WTC11 (cell line): Measurements from ENCODE around the gene NFS1. TPM values are rescaled to one million over a fixed set of nuclear protein-coding genes. Genes with fewer than 3 reads are reported as not detected.

Experiments used
- ATAC-seq: fragments of 200-7000 bp; cut with Tn5 transposase; 2 replicates; pipeline ENCODE4 v1.10.0; 2021; ENCODE audit warnings: mild to moderate bottlenecking, moderate library complexity
- CTCF ChIA-PET: fragments of 300-600 bp; sonication (Branson Sonifier 250); formaldehyde crosslinking; loops from one replicate; lab custom pipeline; 2021; ENCODE audit warnings: antibody characterized with exemption; lab: Charles Lee
- POLR2A ChIA-PET: fragments of 350-600 bp; sonication (Branson Sonifier 250); formaldehyde crosslinking; loops from one replicate; lab custom pipeline; 2021; ENCODE audit warnings: antibody characterized with exemption; lab: Charles Lee
- DNase-seq: peaks from one replicate; pipeline ENCODE4 v3.0.0; 2021; ENCODE audit warnings: low spot score
- H3K27ac Mint-ChIP-seq: 2 replicates; pipeline ENCODE4 v1.8.0; 2021; ENCODE audit warnings: mixed read lengths
- H3K27me3 Mint-ChIP-seq: 2 replicates; pipeline ENCODE4 v1.8.0; 2021; ENCODE audit warnings: low read depth, mild to moderate bottlenecking, moderate library complexity, mixed read lengths
- H3K36me3 Mint-ChIP-seq: 2 replicates; pipeline ENCODE4 v1.8.0; 2021; ENCODE audit warnings: mixed read lengths
- H3K4me1 Mint-ChIP-seq: 2 replicates; pipeline ENCODE4 v1.8.0; 2022; ENCODE audit warnings: mixed read lengths
- H3K4me3 Mint-ChIP-seq: 2 replicates; pipeline ENCODE4 v1.8.0; 2021; ENCODE audit warnings: mild to moderate bottlenecking, moderate library complexity, mixed read lengths
- H3K9me3 Mint-ChIP-seq: 2 replicates; pipeline ENCODE4 v1.8.0; 2021; ENCODE audit warnings: mixed read lengths
- CBFB ChIP-seq: sonication (generic); formaldehyde crosslinking; IDR thresholded peaks from 2 replicates; pipeline ENCODE4 v1.8.1; 2022; ENCODE audit warnings: mild to moderate bottlenecking, low read depth, missing genetic modification reagents
- CDX4 ChIP-seq: fragments of 250-450 bp; sonication (Bioruptor Pico); IDR thresholded peaks from 2 replicates; pipeline ENCODE4 v1.9.0; 2021; ENCODE audit warnings: moderate library complexity, mild to moderate bottlenecking, inconsistent platforms, borderline replicate concordance
- CREB1 ChIP-seq: sonication (generic); formaldehyde crosslinking; IDR thresholded peaks from 2 replicates; pipeline ENCODE4 v1.8.0; 2023; ENCODE audit warnings: mild to moderate bottlenecking, missing genetic modification reagents
- CREM ChIP-seq: sonication (generic); formaldehyde crosslinking; IDR thresholded peaks from 2 replicates; pipeline ENCODE4 v1.8.1; 2022; ENCODE audit warnings: mild to moderate bottlenecking, missing genetic modification reagents, moderate library complexity
- EMX1 ChIP-seq: fragments of 250-450 bp; sonication (Bioruptor Pico); IDR thresholded peaks from 2 replicates; pipeline ENCODE4 v1.8.0; 2021; ENCODE audit warnings: mild to moderate bottlenecking
- FOXK1 ChIP-seq: sonication (generic); formaldehyde crosslinking; IDR thresholded peaks from 2 replicates; pipeline ENCODE4 v1.8.0; 2022; ENCODE audit warnings: mild to moderate bottlenecking, moderate library complexity, missing genetic modification reagents
- GTF2I ChIP-seq: fragments of 250-450 bp; sonication (Bioruptor Pico); conservative IDR thresholded peaks from 2 replicates; pipeline ENCODE4 v1.4.0; 2021; ENCODE audit warnings: mild to moderate bottlenecking
- IRF2 ChIP-seq: sonication (generic); formaldehyde crosslinking; IDR thresholded peaks from 2 replicates; pipeline ENCODE4 v1.8.0; 2022; ENCODE audit warnings: low read depth, missing genetic modification reagents, borderline replicate concordance
- JAZF1 ChIP-seq: fragments of 250-450 bp; sonication (Bioruptor Pico); IDR thresholded peaks from 2 replicates; pipeline ENCODE4 v1.9.0; 2021; ENCODE audit warnings: moderate library complexity, mild to moderate bottlenecking, inconsistent platforms
- MXD4 ChIP-seq: fragments of 250-450 bp; sonication (Bioruptor Pico); IDR thresholded peaks from 2 replicates; pipeline ENCODE4 v1.8.0; 2021; ENCODE audit warnings: mild to moderate bottlenecking, moderate library complexity, borderline replicate concordance
- NR3C1 ChIP-seq: sonication (generic); formaldehyde crosslinking; conservative IDR thresholded peaks from 2 replicates; pipeline ENCODE4 v1.8.1; 2023; ENCODE audit warnings: low read depth, mild to moderate bottlenecking, missing genetic modification reagents
- PREB ChIP-seq: sonication (generic); formaldehyde crosslinking; IDR thresholded peaks from 2 replicates; pipeline ENCODE4 v1.8.1; 2022; ENCODE audit warnings: mild to moderate bottlenecking, missing genetic modification reagents, moderate library complexity, borderline replicate concordance
- RELA ChIP-seq: sonication (generic); formaldehyde crosslinking; IDR thresholded peaks from 2 replicates; pipeline ENCODE4 v1.8.1; 2022; ENCODE audit warnings: missing genetic modification reagents, mild to moderate bottlenecking, borderline replicate concordance
- SMAD3 ChIP-seq: sonication (generic); formaldehyde crosslinking; IDR thresholded peaks from 2 replicates; pipeline ENCODE4 v1.8.0; 2022; ENCODE audit warnings: missing genetic modification reagents, mild to moderate bottlenecking, borderline replicate concordance
- SMAD4 ChIP-seq: sonication (generic); formaldehyde crosslinking; IDR thresholded peaks from 2 replicates; pipeline ENCODE4 v1.8.0; 2022; ENCODE audit warnings: mild to moderate bottlenecking, missing genetic modification reagents
- SOX15 ChIP-seq: fragments of 250-450 bp; sonication (Bioruptor Pico); IDR thresholded peaks from 2 replicates; pipeline ENCODE4 v1.9.0; 2021; ENCODE audit warnings: mild to moderate bottlenecking
- TP53 ChIP-seq: sonication (generic); formaldehyde crosslinking; IDR thresholded peaks from 2 replicates; pipeline ENCODE4 v1.8.1; 2023; ENCODE audit warnings: mild to moderate bottlenecking, missing genetic modification reagents
- ZMAT4 ChIP-seq: fragments of 250-450 bp; sonication (Bioruptor Pico); IDR thresholded peaks from 2 replicates; pipeline ENCODE4 v1.9.0; 2021; ENCODE audit warnings: mild to moderate bottlenecking
- ZNF121 ChIP-seq: sonication (generic); formaldehyde crosslinking; IDR thresholded peaks from 2 replicates; pipeline ENCODE4 v1.8.0; 2023; ENCODE audit warnings: missing genetic modification reagents
- ZNF232 ChIP-seq: sonication (generic); formaldehyde crosslinking; IDR thresholded peaks from 2 replicates; pipeline ENCODE4 v1.8.0; 2022; ENCODE audit warnings: mild to moderate bottlenecking, missing genetic modification reagents
- ZNF396 ChIP-seq: fragments of 250-450 bp; sonication (Bioruptor Pico); IDR thresholded peaks from 2 replicates; pipeline ENCODE4 v1.8.0; 2021; ENCODE audit warnings: mild to moderate bottlenecking, moderate library complexity, borderline replicate concordance
- ZNF671 ChIP-seq: fragments of 250-450 bp; sonication (Bioruptor Pico); IDR thresholded peaks from 2 replicates; pipeline ENCODE4 v1.8.0; 2021; ENCODE audit warnings: mild to moderate bottlenecking
- total RNA-seq: library from RNA; stranded (reverse); gene quantifications from 3 replicates; pipeline ENCODE4 v1.2.3, GENCODE V29; 2021
- TF ChIP-seq, protein P1 (sequence below): sonication (generic); formaldehyde crosslinking; IDR thresholded peaks from 2 replicates; pipeline ENCODE4 v1.8.0; 2023; ENCODE audit warnings: missing genetic modification reagents
- TF ChIP-seq, protein P2 (sequence below): fragments of 200-600 bp; IDR thresholded peaks from 2 replicates; pipeline ENCODE4 v1.8.0; 2022; ENCODE audit warnings: antibody characterized with exemption
- TF ChIP-seq, protein P3 (sequence below): sonication (generic); formaldehyde crosslinking; IDR thresholded peaks from 2 replicates; pipeline ENCODE4 v1.8.0; 2023; ENCODE audit warnings: missing genetic modification reagents, mild to moderate bottlenecking, borderline replicate concordance

NFS1 gene
- total RNA-seq, 1 experiment from 2014 or later = 36.1 TPM

GRCh38 chr20:35621560-35621946 is 77.6 kb downstream of the NFS1 start:
- Mint-ChIP-seq H3K36me3 (peaks cover 18% of the 10 kb centered on the region), H3K9me3 (peaks cover 4% of the 10 kb centered on the region; the same call in 1 of the 2 replicates), H3K27me3 (peaks cover 11% of the 10 kb centered on the region), H3K4me3 (no peak overlapping the region), H3K27ac (peak overlapping the region; percentile 36; the same call in 1 of the 2 replicates), H3K4me1 (peaks cover 15% of the 10 kb centered on the region)
- POLR2A ChIA-PET = interaction anchor here (1.0 to 1.5 kb wide), 2 partner anchors 17 to 121 kb away, joined by 3 to 6 read pairs; partner anchors contain the start of gene RBM39
- CTCF ChIA-PET = interaction anchor here (0.7 to 6.7 kb wide), 6 partner anchors 14 to 53 kb away, joined by 3 to 62 read pairs (median 3); no protein-coding TSS in a partner anchor
- DNase-seq = no peak
- TF ChIP-seq CBFB (CRISPR knock-in tag) (no peak), RELA (CRISPR knock-in tag) (no peak), SOX15 (CRISPR knock-in tag) (no peak), SMAD3 (CRISPR knock-in tag) (no peak), SMAD4 (no peak), JAZF1 (CRISPR knock-in tag) (no peak)
- TF ChIP-seq, protein P1, sequence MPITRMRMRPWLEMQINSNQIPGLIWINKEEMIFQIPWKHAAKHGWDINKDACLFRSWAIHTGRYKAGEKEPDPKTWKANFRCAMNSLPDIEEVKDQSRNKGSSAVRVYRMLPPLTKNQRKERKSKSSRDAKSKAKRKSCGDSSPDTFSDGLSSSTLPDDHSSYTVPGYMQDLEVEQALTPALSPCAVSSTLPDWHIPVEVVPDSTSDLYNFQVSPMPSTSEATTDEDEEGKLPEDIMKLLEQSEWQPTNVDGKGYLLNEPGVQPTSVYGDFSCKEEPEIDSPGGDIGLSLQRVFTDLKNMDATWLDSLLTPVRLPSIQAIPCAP = no peak
- ATAC-seq = no peak

DNA sequence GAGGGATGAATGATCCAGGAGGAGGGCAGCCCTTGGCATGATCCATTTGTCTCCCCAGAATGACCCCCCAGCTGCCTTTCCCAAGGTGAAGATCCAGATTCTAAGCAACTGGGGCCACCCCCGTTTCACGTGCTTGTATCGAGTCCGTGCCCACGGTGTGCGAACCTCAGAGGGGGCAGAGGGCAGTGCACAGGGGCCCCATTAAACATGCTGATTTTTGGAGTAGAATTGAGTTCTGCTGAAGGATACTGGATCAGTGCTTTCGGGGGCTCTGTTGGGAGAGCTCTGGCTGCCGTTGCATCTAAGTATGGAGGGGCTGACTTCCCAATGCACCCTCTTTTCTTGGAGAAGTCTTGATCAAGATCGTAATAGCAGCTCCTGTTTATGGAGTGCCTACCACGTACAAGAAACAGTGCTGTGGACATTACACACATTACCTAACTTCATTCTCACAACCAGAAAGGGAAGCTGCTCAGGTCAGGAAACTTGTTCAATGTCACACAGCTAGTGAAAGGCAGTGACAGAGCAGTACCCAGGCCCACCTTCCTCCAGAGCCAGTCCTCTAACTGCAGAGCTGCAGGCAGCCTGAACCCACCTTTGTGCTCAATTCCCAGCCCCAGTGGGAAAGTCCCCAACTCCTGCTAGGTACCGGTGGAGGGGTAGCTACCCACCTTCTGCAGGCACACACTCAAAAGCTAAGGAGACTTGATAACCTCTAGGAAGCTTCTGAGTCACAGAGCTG is 78.2 kb downstream of the NFS1 start:
- TF ChIP-seq ZNF232 (CRISPR knock-in tag) = no peak
- no peak for TF ChIP-seq EMX1 (CRISPR knock-in tag)
- TF ChIP-seq, protein P2, sequence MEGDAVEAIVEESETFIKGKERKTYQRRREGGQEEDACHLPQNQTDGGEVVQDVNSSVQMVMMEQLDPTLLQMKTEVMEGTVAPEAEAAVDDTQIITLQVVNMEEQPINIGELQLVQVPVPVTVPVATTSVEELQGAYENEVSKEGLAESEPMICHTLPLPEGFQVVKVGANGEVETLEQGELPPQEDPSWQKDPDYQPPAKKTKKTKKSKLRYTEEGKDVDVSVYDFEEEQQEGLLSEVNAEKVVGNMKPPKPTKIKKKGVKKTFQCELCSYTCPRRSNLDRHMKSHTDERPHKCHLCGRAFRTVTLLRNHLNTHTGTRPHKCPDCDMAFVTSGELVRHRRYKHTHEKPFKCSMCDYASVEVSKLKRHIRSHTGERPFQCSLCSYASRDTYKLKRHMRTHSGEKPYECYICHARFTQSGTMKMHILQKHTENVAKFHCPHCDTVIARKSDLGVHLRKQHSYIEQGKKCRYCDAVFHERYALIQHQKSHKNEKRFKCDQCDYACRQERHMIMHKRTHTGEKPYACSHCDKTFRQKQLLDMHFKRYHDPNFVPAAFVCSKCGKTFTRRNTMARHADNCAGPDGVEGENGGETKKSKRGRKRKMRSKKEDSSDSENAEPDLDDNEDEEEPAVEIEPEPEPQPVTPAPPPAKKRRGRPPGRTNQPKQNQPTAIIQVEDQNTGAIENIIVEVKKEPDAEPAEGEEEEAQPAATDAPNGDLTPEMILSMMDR = no peak
- TF ChIP-seq NR3C1 (CRISPR knock-in tag) = no peak
- no peak for TF ChIP-seq TP53 (CRISPR knock-in tag)
- no peak for TF ChIP-seq IRF2 (CRISPR knock-in tag)
- TF ChIP-seq MXD4 = no peak
- no peak for TF ChIP-seq ZMAT4 (CRISPR knock-in tag)
- no peak for TF ChIP-seq PREB (CRISPR knock-in tag)
- TF ChIP-seq ZNF121 (CRISPR knock-in tag) = no peak
- TF ChIP-seq, protein P3, sequence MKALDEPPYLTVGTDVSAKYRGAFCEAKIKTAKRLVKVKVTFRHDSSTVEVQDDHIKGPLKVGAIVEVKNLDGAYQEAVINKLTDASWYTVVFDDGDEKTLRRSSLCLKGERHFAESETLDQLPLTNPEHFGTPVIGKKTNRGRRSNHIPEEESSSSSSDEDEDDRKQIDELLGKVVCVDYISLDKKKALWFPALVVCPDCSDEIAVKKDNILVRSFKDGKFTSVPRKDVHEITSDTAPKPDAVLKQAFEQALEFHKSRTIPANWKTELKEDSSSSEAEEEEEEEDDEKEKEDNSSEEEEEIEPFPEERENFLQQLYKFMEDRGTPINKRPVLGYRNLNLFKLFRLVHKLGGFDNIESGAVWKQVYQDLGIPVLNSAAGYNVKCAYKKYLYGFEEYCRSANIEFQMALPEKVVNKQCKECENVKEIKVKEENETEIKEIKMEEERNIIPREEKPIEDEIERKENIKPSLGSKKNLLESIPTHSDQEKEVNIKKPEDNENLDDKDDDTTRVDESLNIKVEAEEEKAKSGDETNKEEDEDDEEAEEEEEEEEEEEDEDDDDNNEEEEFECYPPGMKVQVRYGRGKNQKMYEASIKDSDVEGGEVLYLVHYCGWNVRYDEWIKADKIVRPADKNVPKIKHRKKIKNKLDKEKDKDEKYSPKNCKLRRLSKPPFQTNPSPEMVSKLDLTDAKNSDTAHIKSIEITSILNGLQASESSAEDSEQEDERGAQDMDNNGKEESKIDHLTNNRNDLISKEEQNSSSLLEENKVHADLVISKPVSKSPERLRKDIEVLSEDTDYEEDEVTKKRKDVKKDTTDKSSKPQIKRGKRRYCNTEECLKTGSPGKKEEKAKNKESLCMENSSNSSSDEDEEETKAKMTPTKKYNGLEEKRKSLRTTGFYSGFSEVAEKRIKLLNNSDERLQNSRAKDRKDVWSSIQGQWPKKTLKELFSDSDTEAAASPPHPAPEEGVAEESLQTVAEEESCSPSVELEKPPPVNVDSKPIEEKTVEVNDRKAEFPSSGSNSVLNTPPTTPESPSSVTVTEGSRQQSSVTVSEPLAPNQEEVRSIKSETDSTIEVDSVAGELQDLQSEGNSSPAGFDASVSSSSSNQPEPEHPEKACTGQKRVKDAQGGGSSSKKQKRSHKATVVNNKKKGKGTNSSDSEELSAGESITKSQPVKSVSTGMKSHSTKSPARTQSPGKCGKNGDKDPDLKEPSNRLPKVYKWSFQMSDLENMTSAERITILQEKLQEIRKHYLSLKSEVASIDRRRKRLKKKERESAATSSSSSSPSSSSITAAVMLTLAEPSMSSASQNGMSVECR (CRISPR knock-in tag) = no peak
- TF ChIP-seq CDX4 (CRISPR knock-in tag) = no peak
- TF ChIP-seq ZNF396 (CRISPR knock-in tag) = no peak
- no peak for TF ChIP-seq JAZF1 (CRISPR knock-in tag)
- no peak for TF ChIP-seq FOXK1 (CRISPR knock-in tag)
- TF ChIP-seq CREB1 (CRISPR knock-in tag) = no peak
- no peak for TF ChIP-seq ZNF671 (CRISPR knock-in tag)
- TF ChIP-seq CREM (CRISPR knock-in tag) = no peak
- no peak for TF ChIP-seq GTF2I (CRISPR knock-in tag)
- TF ChIP-seq, all 79 proteins: peak for 0
- H3K4me1 Mint-ChIP-seq = peaks cover 15% of the 10 kb centered on the region
- no peak for DNase-seq
- peaks cover 4% of the 10 kb centered on the region; the same call in 1 of the 2 replicates for H3K9me3 Mint-ChIP-seq
- POLR2A ChIA-PET = interaction anchor here (0.5 to 1.5 kb wide), 3 partner anchors 17 to 121 kb away, joined by 3 to 6 read pairs (median 3); partner anchors contain the start of gene RBM39
- H3K36me3 Mint-ChIP-seq = peaks cover 13% of the 10 kb centered on the region
- CTCF ChIA-PET = interaction anchor here (0.6 to 6.7 kb wide), 8 partner anchors 10 to 87 kb away, joined by 3 to 62 read pairs (median 3); no protein-coding TSS in a partner anchor
- ATAC-seq = no peak
- H3K4me3 Mint-ChIP-seq = no peak overlapping the region
- H3K27me3 Mint-ChIP-seq = peaks cover 11% of the 10 kb centered on the region
- no peak overlapping the region for H3K27ac Mint-ChIP-seq
